HG03342 (cell line): ENCODE measurements around the gene EN2.

Experiments
- ATAC-seq: cut with Tn5 transposase; IDR thresholded peaks from one replicate; pipeline ENCODE4 v1.9.1; 2021; ENCODE audit warnings: mild to moderate bottlenecking, moderate library complexity; ENCODE audit not compliant: unreplicated experiment

Gene EN2

GRCh38 chr7:155458111-155458877, at the start of gene EN2:
Gene EN2, plus strand, starts transcription at chr7:155458129. Its CDS starts 249 bp downstream, at chr7:155458378.
- no peak for ATAC-seq

- ATAC-seq = no peak
Measured at GRCh38 chr7:155408651-155409586, 49.0 kb upstream of the EN2 start.

GRCh38 chr7:155409980-155410379, 47.9 kb upstream of the EN2 start:
- ATAC-seq = no peak

- ATAC-seq = no peak
Measured at GRCh38 chr7:155410431-155410830, 47.5 kb upstream of the EN2 start.

GRCh38 chr7:155411718-155412415, 46.1 kb upstream of the EN2 start:
- no peak for ATAC-seq

- ATAC-seq = peak; percentile 88
Measured at GRCh38 chr7:155412416-155413253, 45.3 kb upstream of the EN2 start.

GRCh38 chr7:155414547-155415492, 43.1 kb upstream of the EN2 start:
- ATAC-seq = no peak

GRCh38 chr7:155416646-155417380, 41.1 kb upstream of the EN2 start:
- ATAC-seq = no peak

GRCh38 chr7:155418304-155418703, 39.6 kb upstream of the EN2 start:
- ATAC-seq = no peak

GRCh38 chr7:155418941-155419755, 38.8 kb upstream of the EN2 start:
- ATAC-seq = no peak

- ATAC-seq = no peak
Measured at GRCh38 chr7:155420116-155420515, 37.8 kb upstream of the EN2 start.

GRCh38 chr7:155422151-155422550, 35.8 kb upstream of the EN2 start:
- ATAC-seq = no peak

- no peak for ATAC-seq
Measured at GRCh38 chr7:155422599-155423336, 35.2 kb upstream of the EN2 start.

- no peak for ATAC-seq
Measured at GRCh38 chr7:155423337-155424285, 34.3 kb upstream of the EN2 start.

- no peak for ATAC-seq
Measured at GRCh38 chr7:155424301-155425010, 33.5 kb upstream of the EN2 start.
